GM19043 (cell line): ENCODE measurements around the gene AKAP12.
"Not testable (repeated sequence)": the region's sequence is repeated elsewhere in the genome, so short reads cannot be mapped to it uniquely, and the experiment has no call there.

Experiments used
- ATAC-seq: cut with Tn5 transposase; IDR thresholded peaks from one replicate; pipeline ENCODE4 v1.9.1; 2021; ENCODE audit warnings: low read depth; ENCODE audit not compliant: unreplicated experiment

AKAP12 gene

GRCh38 chr6:151338651-151339200, 99.0 kb downstream of the AKAP12 start:
- no peak for ATAC-seq

- no peak for ATAC-seq
Observed at GRCh38 chr6:151339369-151339768, 99.6 kb downstream of the AKAP12 start.

- no peak for ATAC-seq
Observed at GRCh38 chr6:151340219-151340978, 100.6 kb downstream of the AKAP12 start.

GRCh38 chr6:151341476-151342195, 101.9 kb downstream of the AKAP12 start:
- ATAC-seq = no peak

- ATAC-seq = not testable (repeated sequence)
Observed at GRCh38 chr6:151342750-151343149, 103.0 kb downstream of the AKAP12 start.

GRCh38 chr6:151349651-151350270, 110.0 kb downstream of the AKAP12 start:
- ATAC-seq = no peak

- no peak for ATAC-seq
Observed at GRCh38 chr6:151350442-151351145, 110.8 kb downstream of the AKAP12 start.

GRCh38 chr6:151351146-151351700, 111.5 kb downstream of the AKAP12 start:
- no peak for ATAC-seq

GRCh38 chr6:151351731-151352130, 112.0 kb downstream of the AKAP12 start:
- no peak for ATAC-seq

GRCh38 chr6:151352410-151353396, 112.9 kb downstream of the AKAP12 start:
- no peak for ATAC-seq

GRCh38 chr6:151353795-151354194, 114.0 kb downstream of the AKAP12 start:
- no peak for ATAC-seq

- not testable (repeated sequence) for ATAC-seq
Observed at GRCh38 chr6:151356983-151357382, 117.2 kb downstream of the AKAP12 start.

GRCh38 chr6:151357758-151358436, 118.1 kb downstream of the AKAP12 start:
- no peak for ATAC-seq

- ATAC-seq = no peak
Observed at GRCh38 chr6:151358475-151358874, 118.7 kb downstream of the AKAP12 start.

- no peak for ATAC-seq
Observed at GRCh38 chr6:151359486-151359885, 119.7 kb downstream of the AKAP12 start.

- no peak for ATAC-seq
Observed at GRCh38 chr6:151365233-151365632, 125.5 kb downstream of the AKAP12 start.

GRCh38 chr6:151370509-151371078, 130.8 kb downstream of the AKAP12 start:
- ATAC-seq = no peak

- ATAC-seq = no peak
Observed at GRCh38 chr6:151372164-151372563, 132.4 kb downstream of the AKAP12 start.
